GM12878 (cell line): Measurements from ENCODE around the gene DISP3.

ENCODE experiments used
- BCL3 ChIP-seq: IDR thresholded peaks from 2 replicates; pipeline ENCODE4 v1.6.1; 2011; ENCODE audit warnings: borderline replicate concordance, low read depth, mild to moderate bottlenecking, moderate library complexity, low read length; ENCODE audit not compliant: insufficient read depth, poor library complexity, severe bottlenecking
- CEBPB ChIP-seq, 2 experiments: fragments of 150-350 bp in 1 of 2; IDR thresholded peaks; 2 replicates each; pipeline ENCODE4 v1.6.1; 2012 to 2014; ENCODE audit warnings: low read depth in 2 of 2, low read length in 2 of 2, borderline replicate concordance in 1 of 2, inconsistent platforms in 1 of 2
- CTCF ChIP-seq, 3 experiments: IDR thresholded peaks in 2 of 3; conservative IDR thresholded peaks in 1 of 3; 2 replicates each; pipeline ENCODE4 v1.5.1; 2011; ENCODE audit warnings: low read depth in 3 of 3, low read length in 3 of 3, mild to moderate bottlenecking in 3 of 3, control low read depth in 2 of 3, moderate library complexity in 2 of 3, inconsistent platforms in 1 of 3, mixed read lengths in 1 of 3; ENCODE audit not compliant: control insufficient read depth in 2 of 3, insufficient read depth in 1 of 3; ENCODE audit errors: extremely low read depth in 1 of 3
- EP300 ChIP-seq, 2 experiments: fragments of 150-350 bp in 1 of 2; IDR thresholded peaks; 2 replicates each; pipeline ENCODE4 v1.6.1; 2011 to 2012; ENCODE audit warnings: low read depth in 2 of 2, low read length in 2 of 2, borderline replicate concordance in 1 of 2, improper control_type of control experiment in 1 of 2, inconsistent platforms in 1 of 2; ENCODE audit not compliant: control insufficient read depth in 1 of 2
- JUND ChIP-seq: IDR thresholded peaks from 2 replicates; pipeline ENCODE4 v1.6.1; 2012; ENCODE audit warnings: low read depth, mild to moderate bottlenecking, low read length, improper control_type of control experiment, moderate library complexity
- MYC ChIP-seq: IDR thresholded peaks from 2 replicates; pipeline ENCODE4 v1.6.1; 2011; ENCODE audit warnings: mild to moderate bottlenecking, low read length, moderate library complexity, inconsistent platforms; ENCODE audit not compliant: insufficient read depth, insufficient replicate concordance, insufficient read length, severe bottlenecking
- POLR2AphosphoS5 ChIP-seq: IDR thresholded peaks from 2 replicates; pipeline ENCODE4 v1.6.1; 2011; ENCODE audit warnings: mild to moderate bottlenecking, low read length, inconsistent platforms
- SIN3A ChIP-seq: IDR thresholded peaks from 2 replicates; pipeline ENCODE4 v1.6.1; 2012; ENCODE audit warnings: low read depth, low read length, improper control_type of control experiment
- SRF ChIP-seq, 2 experiments: IDR thresholded peaks; 2 replicates each; pipeline ENCODE4 v1.6.1; 2011; ENCODE audit warnings: low read depth in 2 of 2, low read length in 2 of 2, mild to moderate bottlenecking in 1 of 2, moderate library complexity in 1 of 2
- TAF1 ChIP-seq: IDR thresholded peaks from 2 replicates; pipeline ENCODE4 v1.6.1; 2011; ENCODE audit warnings: mild to moderate bottlenecking, low read depth, low read length, borderline replicate concordance
- USF1 ChIP-seq: IDR thresholded peaks from 2 replicates; pipeline ENCODE4 v1.6.1; 2011; ENCODE audit warnings: borderline replicate concordance, low read depth, mild to moderate bottlenecking, moderate library complexity, mixed read lengths, low read length; ENCODE audit not compliant: insufficient read depth; ENCODE audit errors: extremely low read length
- YY1 ChIP-seq: IDR thresholded peaks from 2 replicates; pipeline ENCODE4 v1.6.1; 2011; ENCODE audit warnings: low read depth, mild to moderate bottlenecking, low read length

DNA sequence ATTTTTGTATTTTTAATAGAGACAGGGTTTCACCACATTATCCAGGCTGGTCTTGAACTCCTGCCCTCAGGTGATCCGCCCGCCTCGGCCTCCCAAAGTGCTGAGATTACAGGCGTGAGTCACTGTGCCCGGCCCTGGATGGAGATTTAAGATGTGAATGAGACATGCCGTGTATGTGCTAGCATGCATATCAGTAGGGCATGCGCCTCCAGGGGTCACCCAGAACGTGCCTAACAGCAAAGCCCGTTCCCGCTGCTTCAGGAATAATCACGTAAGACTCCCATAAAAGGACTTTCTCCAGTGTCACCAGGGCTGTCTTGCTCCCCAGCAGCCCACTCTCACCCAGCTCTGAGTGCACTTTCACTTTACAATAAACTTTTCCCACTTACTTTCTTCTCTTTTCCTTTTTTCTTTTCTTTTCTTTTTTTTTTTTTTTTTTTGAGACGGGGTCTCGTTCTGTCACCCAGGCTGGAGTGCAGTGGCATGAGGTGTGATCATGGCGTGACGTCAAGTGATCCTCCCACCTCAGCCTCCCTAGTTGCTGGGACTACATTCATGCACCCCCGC, 46.9 kb upstream of the DISP3 start:
- TF ChIP-seq TAF1 = no peak
- TF ChIP-seq POLR2AphosphoS5 = no peak
- TF ChIP-seq CTCF (IDR thresholded peaks at IDR 0.05 in 2 of 3, conservative IDR thresholded peaks at IDR 0.05 in 1 of 3; ENCODE audit: control insufficient read depth in 2 of 3, extremely low read depth in 1 of 3, insufficient read depth in 1 of 3, low read depth in 3 of 3, low read length in 3 of 3) = no peak
- no peak for TF ChIP-seq USF1
- no peak for TF ChIP-seq EP300 (IDR thresholded peaks at IDR 0.05; ENCODE audit: borderline replicate concordance in 1 of 2, control insufficient read depth in 1 of 2, low read depth in 2 of 2, low read length in 2 of 2)
- TF ChIP-seq MYC = no peak
- no peak for TF ChIP-seq CEBPB (IDR thresholded peaks at IDR 0.05; ENCODE audit: borderline replicate concordance in 1 of 2, low read depth in 2 of 2, low read length in 2 of 2)
- no peak for TF ChIP-seq BCL3
- no peak for TF ChIP-seq JUND
- no peak for TF ChIP-seq SRF (IDR thresholded peaks at IDR 0.05; ENCODE audit: low read depth in 2 of 2, low read length in 2 of 2)
- TF ChIP-seq YY1 = no peak
- no peak for TF ChIP-seq SIN3A
